HPDE6-E6E7 (cell line): Measurements from ENCODE around the gene RNF38.
"Not testable (repeated sequence)": the region's sequence is repeated elsewhere in the genome, so short reads cannot be mapped to it uniquely, and the experiment has no call there.

Experiments used
- DNase-seq: peaks from one replicate; pipeline ENCODE4 v3.0.0; 2011; ENCODE audit warnings: missing footprints; ENCODE audit errors: extremely low spot score

The RNF38 gene

DNA sequence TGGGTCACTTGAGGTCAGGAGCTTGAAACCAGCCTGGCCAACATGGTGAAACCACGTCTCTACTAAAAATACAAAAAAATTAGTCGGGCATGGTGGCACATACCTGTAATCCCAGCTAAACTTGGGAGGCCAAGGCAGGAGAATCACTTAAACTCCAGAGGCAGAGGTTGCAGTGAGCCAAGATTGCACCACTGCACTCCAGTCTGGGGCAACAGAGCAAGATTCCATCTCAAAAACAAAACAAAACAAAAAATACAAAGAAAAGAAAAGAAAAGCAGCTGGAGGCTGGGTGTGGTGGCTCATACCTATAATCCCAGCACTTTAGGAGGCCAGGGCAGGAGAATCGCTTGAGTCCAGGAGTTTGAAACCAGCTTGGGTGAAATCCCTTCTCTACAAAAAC, 105.1 kb downstream of the RNF38 start:
- DNase-seq: not testable (repeated sequence)

DNA sequence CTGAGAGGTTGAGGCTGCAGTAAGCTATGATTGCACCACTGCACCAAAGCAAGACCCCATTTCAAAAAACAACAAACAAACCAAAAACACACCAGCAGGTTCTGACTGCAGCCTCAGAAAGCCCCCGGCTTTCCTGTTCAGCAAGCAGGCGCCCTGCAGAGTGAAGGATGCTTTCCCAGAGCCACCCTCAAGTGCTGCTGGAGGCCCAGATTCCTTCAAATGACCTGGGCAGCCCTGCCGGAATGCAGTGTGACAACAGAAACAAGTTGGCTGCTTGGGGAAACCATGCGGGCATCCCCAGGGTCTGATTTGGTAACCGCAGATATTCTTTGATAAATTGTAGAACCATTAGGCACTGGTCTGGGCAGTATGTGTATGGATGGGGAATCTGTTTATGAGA, 106.2 kb downstream of the RNF38 start:
- DNase-seq: no peak

DNA sequence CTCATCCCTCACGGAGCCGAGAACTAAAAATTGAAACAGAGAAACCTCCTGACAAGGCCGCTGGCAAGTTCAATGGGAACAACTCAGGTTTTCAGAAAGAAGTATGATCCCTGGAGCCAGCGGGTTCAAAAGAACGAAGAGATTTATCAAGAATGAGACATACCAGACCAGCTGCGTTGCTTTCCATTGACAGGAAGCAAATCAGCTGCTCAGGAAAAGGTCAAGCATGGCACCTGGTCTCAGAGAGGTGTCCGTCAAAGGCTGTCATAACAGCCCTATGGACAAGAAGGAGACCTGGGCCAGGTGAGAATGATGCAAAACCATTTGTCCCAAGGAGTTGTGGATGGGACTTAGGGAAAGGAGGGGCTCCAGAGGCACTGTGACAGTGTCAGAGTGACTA, 106.9 kb downstream of the RNF38 start:
- no peak for DNase-seq

DNA sequence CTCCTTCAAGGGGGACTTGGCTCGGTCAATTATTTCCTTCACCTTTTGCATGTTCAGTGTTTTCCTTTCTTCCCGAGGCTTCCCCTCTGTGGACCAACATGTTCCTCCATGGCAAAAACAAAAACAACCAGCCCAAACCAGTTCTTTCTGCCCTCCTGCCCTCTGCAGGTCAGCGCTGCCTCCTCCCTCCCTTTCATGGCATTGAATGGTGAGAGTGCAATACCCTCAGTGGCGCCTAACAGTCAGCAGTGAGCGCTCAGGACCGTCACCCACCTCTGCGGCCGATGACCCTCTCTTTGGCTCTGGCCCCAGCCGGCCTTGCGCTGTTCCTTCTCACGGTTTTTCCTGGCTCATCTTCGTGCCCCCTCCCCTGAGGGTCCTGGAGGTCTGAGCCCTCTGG, 107.4 kb downstream of the RNF38 start:
- no peak for DNase-seq

DNA sequence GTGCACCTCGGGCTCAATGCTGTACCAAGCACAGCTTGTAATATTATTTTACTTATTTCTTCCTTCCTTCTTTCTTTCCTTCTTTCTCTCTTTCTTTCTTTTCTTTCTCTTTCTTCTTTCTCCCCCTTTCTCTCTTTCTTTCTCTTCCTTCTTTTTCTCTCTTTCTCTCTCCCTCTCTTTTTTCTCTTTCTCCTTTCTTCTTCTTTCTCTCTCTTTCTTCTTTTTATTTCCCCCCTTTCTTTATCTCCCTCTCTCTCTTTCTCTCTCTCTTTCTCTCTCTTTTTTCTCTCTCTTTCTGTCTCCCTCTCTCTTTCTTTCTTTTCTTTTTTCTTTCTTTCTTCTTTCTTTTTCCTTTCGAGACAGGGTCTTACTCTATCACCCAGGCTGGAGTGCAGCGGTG, 109.1 kb downstream of the RNF38 start:
- DNase-seq: no peak

DNA sequence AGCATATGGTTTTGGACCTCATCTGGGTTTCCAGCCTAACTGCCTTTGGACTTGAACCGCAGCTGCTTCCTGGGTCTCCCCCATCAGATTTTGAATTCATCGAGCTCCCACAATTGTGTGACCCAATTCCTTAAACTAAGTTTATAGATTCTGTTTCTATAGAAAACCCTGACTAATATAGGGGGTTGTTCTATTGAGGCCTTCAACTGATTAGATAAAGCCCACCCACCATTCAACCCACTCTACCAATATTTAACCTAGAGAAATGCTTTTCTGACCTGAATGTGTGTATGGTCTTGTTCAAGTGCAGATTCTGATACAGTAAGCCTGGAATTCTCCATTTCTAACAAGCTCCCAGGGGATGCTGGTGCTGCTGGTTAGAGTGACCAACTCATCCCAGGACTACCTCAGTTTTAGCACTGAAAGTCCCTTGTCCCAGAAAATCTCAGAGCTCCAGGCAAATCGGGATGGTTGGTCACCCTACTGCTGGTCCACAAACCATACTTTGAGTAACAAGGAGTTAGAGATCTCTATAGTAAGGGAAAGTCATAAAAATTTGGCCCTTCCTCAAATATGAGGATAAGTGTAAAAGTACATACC, 110.1 kb downstream of the RNF38 start:
- no peak for DNase-seq

DNA sequence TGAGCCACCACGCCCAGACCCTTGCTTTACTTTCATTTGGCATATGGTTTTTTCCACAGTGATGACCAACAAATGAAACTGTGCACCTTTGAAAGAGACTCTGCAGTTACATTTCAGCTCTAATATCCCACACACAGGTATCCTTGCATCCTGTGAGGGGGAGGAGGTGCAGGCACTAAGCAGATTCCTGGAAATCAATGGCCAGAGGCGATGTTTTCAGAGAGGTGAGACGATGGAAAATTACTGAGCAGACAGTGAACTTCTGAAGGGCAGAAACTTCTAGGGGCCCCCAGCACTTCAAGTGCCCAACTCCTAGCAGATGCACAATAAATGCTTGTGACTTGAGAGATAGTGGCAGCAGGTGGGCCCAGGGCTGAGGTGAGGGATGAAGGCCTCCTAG, 112.0 kb downstream of the RNF38 start:
- DNase-seq: no peak
